Islet precursor cell (in vitro differentiated cells): Measurements from ENCODE around the gene ABCC3.
A peak's percentile ranks its signal among the peaks of the same experiment; 100 is the strongest.

Experiments
- DNase-seq: peaks from one replicate; pipeline ENCODE4 v3.0.0-alpha.2; 2018

The ABCC3 gene

DNA sequence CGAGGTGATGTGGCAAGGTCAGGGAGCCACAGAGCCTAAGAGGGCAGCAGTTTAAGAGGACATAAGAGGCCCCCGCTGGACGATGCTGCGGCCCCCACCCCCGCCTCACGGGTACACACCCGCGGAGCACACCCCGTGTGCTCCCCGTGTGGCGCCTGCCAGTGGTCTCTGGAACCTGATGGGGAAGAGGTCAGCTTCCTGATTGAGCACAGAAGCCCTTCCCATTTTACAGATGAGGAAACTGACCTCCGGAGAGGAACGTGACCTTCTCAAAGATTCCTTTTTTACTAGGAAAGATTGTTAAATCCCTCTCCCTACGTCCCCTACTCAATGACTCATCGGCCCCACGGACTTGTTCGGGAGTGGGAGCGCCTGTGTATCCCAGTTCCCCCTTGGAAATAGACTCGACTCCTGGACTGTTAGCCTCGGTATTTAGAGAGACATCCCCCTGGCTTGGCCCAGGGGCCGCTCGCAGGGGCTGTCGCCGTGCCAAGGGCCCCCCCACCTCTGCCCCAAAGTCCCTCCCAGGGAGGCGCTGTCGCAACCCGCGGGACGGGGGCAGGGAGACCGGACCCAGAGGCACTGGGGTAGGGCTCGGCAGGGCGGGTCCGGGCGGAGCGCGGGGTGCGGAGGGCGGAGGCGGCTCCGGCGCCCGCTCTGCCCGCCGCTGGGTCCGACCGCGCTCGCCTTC is at the start of gene ABCC3:
Gene ABCC3 (plus strand): TSS at position 658 of the 691 bp plus-strand sequence. CDS start 56 bp downstream, outside the sequence.
- DNase-seq = no peak

DNA sequence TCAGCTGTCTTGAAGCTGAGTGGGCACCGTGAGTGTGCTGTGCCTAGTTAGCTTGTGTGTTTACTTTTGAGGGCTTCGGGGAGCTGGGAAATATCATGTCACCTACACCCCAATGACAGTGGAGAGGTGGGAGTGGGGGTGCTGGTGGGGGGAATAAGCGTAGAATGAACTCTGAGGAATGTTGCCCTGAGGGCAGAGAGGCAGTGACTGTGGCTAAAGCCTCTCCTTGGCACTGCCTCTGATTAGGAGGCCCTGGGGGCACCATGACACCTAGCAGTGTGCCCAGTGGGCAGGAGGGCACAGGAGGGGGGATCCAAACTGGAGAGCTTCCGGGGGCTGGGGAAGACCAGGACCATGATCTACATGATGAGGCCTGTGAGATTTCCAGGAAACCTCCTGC is 49.3 kb upstream of the ABCC3 start:
- DNase-seq = no peak

DNA sequence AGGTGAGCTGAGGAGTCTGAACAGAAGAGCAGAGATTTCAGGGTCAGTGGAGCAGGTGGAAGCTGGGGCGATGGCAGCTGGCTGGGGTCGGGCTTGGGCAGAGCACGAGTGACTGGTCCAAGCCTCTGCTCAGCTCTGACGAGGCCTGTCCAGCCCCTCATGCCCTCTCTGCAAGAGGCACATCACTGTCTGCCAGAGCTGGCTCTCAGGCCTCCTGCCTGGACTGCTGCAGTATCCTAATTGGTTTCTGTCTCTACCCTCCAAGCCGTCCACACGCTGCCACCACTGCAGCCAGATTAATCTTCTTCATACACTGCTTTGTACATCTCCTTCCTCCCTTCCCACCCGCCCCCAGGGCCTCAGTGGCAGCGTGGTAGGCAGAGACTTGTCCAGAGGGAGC is 48.8 kb upstream of the ABCC3 start:
- no peak for DNase-seq

DNA sequence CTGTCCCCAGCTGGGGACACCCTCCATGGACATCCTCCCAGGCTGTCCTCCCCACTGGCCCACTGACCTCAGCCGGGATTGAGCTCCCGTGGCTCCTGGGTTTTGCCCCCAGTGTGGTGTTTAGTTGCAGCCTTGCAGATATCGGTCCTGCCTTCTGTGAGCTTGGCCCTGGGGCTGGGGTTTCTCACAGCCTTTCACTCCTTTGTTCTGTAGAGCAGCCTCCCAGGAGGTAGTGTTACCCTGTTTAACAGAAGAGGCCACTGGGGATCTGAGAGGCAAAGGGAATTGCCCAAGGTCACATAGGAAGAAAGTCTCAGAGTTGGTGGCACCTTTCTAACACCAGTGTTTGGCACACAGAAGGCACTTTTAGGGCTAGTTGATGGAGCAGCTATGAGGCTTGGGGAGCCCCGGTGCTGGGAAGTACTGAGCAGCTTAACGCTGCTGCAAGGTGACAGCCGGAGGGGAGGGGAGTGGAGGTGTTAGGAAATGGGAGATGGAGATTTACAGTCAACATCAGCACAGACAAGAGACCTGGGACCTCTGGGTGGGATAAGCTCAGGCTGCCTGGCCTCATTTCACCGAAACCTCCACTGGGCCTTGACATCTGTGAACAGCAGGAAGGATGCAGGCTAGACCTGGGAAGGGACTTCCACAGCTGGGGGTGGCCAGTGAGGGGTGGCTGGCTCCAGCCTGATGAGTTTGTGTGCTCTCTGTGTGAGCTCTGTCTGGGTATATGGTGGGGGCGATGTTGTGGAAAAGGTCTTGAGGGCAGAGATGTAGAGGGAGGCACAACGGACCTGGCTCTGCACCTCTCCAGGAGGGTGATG is 48.0 kb upstream of the ABCC3 start:
- no peak for DNase-seq

- DNase-seq = no peak
These were observed 47.1 kb upstream of the ABCC3 start for GRCh38 chr17:50587571-50587970.

DNA sequence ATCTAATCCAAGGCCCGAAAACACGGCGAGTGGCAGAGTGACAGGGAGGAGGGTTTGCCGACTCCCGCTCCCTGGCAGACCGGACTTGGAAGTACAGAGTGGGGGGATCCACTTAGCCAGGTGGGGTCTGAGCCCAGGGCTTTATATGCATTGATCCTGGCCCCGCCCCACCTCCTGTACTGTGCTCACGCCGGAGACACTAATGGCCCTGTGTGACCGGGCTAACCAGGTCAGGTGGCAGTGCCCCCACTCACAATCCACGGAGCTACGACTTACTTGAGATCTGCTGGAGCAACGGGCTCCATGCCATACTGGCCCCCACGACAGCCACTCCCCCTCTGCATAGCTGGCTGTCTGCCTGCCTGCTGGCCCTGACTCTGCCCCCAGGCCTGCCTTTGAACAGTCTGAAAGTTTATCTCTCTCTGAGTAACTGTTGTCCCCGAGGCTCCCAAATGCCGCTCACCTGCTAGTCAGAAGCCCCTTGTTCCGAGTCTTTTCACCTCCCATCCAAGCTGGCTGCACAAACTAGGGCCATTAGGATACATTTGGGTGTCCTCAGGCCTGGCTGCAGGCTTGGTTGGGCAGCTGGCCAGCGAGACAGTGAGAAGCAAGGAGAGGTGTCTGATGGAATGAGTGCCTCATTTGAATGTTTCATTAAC is 46.2 kb upstream of the ABCC3 start:
- peak; percentile 76 for DNase-seq

GRCh38 chr17:50589095-50589705 is 45.5 kb upstream of the ABCC3 start:
- DNase-seq = no peak

GRCh38 chr17:50590946-50591737 is 43.5 kb upstream of the ABCC3 start:
- DNase-seq = no peak

DNA sequence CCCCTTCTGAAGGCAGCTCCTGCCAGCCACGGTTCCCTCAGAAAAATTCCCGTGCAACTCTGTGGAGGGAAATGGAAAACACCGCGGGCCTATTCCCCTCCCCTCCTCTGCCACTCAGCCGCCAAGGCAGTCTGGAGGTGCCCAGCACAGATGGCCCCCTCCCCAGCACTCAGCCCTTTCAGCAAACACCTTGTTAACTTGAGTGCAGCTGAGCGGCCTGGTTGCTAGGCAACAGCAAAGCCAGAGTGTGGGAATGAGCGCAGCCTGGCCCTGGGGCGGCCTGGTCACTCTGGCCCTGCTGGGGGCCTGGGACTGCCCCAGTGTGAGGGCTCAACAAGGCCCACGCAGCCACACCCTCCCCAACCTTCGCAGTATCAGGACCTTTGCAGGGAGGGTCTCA is 41.4 kb upstream of the ABCC3 start:
- peak; percentile 95 for DNase-seq

DNA sequence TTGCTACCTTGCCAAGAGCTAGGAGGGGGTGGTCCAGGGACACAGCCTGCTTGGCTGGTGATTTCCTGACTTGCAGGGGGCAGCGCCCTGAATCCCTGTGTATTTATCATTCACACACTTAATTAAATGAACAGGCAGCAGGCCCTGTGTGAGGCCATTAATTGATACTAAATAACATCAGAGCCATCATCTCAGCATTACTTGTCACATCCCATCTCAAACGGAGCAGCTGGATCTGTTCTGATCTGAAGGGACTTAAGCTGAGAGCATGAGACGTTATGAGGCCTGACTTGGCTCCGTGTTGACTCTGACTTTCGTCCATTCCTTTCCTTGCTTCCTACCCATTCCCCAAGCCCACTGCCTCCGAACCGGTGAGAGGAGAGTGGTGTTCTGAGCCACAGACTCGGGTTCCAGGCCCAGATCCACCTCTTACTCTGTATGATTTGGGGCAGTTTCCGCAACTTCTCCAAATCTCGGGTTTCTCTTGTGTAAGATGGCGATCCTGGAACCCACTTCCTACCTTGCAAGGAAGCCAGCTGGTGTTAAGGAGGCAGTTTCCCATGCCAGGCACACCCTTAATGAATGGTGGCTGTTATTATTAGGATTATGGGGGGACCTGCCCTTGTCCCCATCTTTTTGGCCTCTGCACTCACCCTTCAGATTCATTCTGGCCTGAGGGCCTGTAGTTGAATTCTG is 40.4 kb upstream of the ABCC3 start:
- DNase-seq = no peak

DNA sequence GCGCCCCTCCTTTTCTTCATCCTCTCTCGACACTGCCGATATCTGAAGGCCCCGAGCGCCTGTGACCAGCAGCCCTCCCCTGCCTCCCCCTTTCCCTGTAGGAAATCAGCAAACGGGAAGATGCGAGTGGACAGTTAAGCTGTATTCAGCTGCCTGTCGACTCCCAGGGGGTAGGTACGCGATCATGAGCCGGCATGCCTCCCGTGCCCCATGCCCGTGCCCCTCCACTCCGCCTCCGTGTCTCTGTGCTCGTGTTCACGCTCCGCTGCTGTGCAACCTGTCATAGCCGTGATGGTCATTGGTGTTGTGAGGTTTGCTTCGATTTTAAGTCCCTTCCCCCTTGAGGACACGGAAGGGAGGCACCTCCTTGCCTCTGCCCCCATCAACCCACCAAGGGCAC is 39.8 kb upstream of the ABCC3 start:
- no peak for DNase-seq

GRCh38 chr17:50596191-50597037 is 38.3 kb upstream of the ABCC3 start:
- peak; percentile 81 for DNase-seq

DNA sequence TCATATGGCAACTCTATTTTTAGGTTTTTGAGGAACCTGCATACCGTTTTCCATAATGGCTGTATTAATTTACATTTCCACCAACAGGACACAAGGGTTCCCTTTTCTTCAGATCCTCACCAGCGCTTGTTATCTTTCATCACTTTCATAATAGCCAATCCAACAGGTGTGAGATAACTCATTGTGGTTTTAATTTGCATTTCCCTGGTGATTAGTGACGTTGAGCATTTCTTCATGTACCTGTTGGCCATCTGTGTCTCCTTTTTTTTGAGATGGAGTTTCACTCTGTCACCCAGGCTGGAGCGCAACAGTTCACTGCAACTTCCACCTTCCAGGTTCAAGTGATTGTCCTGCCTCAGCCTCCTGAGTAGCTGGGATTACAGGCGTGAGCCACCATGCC is 36.2 kb upstream of the ABCC3 start:
- DNase-seq = no peak

DNA sequence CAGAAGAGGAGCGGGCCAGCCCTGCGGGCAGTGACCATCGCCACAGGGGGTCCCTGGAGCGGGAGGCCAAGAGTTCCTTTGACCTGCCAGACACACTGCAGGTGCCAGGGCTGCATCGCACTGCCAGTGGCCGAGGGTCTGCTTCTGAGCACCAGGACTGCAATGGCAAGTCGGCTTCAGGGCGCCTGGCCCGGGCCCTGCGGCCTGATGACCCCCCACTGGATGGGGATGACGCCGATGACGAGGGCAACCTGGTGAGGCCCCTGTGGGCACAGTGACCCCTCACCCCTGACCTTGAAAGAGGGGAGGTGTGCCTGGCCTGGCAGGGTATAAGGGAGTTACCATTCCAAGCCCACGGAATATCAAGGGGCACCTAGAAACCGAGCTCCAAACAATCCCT is 35.1 kb upstream of the ABCC3 start:
- no peak for DNase-seq

DNA sequence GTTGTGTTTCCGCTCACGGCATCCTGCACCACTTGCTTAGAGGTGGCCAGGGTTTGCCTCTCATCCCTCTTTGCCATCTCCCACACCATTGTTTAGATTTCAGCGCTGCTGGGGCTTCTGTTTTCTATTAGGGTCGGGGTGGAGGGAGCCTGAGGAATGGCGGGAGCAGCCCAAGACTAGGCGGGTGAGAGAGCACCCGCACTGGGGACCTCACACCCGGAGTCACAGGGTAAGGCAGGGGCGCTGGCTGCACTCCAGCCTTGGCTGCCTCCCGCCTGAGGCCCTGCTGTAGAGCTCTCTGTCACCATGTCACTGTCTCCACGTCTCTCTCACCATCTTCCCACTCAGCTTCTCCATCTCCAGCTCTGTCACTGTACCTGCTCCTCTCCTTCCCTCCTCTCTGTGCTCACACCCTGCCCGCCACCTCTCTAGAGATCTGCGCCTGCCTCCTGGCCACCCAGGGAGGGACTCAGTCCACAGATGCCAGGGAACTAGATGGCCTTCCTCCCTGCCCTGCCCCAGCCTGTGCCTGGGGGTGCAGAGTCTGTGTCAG is 32.8 kb upstream of the ABCC3 start:
- no peak for DNase-seq

DNA sequence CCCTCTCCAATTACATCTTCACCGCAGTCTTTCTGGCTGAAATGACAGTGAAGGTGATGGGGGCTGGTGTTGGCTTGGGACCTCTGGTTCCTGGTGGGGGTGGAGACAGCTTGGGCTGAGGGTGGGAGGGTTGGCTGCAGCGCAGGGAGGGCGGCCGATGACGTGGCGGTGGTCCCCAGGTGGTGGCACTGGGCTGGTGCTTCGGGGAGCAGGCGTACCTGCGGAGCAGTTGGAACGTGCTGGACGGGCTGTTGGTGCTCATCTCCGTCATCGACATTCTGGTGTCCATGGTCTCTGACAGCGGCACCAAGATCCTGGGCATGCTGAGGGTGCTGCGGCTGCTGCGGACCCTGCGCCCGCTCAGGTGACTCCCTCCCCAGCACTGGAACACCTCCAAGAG is 31.8 kb upstream of the ABCC3 start:
- DNase-seq = no peak

DNA sequence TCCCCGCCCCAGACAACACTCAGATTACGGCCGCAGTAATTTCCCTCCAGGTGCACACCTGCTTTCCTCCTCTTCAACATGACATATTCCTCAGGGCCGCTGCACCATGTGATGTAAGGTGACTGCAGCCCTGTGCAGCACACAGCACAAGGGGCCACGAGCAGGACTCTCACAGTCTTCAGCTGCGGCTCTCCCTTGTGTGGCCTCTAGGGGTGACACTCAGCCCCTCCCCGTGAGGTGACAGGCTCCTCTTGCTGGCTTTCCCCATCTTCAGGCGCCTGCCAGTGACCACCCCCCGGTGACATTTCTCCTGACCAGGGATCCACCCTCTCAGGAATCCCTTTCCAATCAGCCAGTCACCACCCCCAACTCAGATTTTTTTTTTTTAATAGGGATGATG is 31.3 kb upstream of the ABCC3 start:
- peak; percentile 74 for DNase-seq

DNA sequence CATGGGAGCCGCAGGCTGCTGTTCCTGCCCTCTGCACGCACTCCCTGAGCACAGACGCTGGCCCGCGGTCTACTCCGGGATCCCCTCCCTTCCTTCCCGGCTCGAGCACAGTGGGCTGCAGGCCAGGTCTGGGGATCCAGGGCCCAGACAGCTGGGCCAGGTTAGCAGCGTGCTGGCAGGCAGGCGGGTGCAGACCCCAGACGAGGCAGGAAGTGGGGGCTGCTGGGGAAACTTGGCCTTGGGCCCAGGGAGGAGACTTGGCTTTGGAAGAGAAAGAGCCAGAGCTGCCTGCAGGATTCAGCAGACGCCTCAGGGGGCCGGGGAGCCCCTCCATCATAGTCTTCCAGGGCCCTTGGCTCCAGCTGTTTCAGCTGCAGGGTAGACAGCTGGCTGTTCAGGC is 30.2 kb upstream of the ABCC3 start:
- DNase-seq = no peak

DNA sequence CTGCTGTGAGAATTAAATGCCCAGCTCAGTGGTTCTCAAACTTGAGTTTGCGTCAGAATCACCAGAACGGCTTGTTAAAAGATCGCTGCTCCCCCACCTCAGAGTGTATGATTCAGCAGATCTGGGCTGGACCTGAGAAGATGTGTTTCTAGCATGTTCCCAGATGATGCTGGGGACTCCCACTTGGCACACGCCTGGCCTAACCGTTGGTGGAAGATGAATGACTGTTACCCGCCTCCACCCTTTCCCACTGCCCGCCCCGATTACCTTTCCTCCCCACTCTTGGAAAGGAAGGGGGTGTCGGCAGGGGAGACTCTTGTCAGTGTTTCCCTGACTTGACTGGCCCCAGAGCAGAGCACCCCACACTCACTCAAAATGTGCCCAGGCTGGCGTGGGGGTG is 29.3 kb upstream of the ABCC3 start:
- DNase-seq = no peak

- no peak for DNase-seq
These were observed 27.0 kb upstream of the ABCC3 start for GRCh38 chr17:50607522-50608175.
